ENCODE measurements around the gene CCDC134.
A peak's percentile ranks its signal among the peaks of the same experiment; 100 is the strongest.

Gene CCDC134

GRCh38 chr22:41775338-41775737 is 25.1 kb upstream of the CCDC134 start:
- H3K9me3 ChIP-seq (ENCODE audit: control insufficient read depth, insufficient read depth, low read length): no peaks in the 10 kb centered on the region
- H3K4me1 ChIP-seq (ENCODE audit: control insufficient read depth, insufficient read depth, low read length): no peaks in the 10 kb centered on the region
- no peak overlapping the region for H3K9ac ChIP-seq (ENCODE audit: low read depth, low read length)
- H3K36me3 ChIP-seq (ENCODE audit: control insufficient read depth, insufficient read depth, low read length): no peaks in the 10 kb centered on the region
- H3K27me3 ChIP-seq (ENCODE audit: control insufficient read depth, insufficient read depth, low read length): no peaks in the 10 kb centered on the region
- no peak overlapping the region for H3K4me3 ChIP-seq (ENCODE audit: low read depth, low read length)

DNA sequence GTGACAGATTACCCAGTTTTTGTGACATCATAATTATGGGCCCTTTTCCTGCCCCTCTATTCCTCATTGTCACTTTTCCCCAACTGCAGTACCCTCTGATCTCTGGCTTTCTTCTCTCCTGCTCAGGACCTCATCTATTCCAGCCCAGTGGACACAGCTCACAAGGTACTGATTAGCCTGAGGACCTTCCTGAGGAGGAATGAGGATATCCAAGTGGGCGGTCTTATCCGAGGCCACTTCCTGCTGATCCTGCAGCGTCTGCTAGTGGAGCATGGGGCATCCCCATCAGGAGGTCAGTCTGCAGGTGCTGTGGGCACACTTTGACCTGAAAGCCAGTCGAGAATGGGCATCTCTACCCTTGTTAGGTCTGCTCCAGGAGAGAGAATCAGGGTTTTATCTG is 24.5 kb upstream of the CCDC134 start:
- no peaks in the 10 kb centered on the region for H3K36me3 ChIP-seq (ENCODE audit: control insufficient read depth, insufficient read depth, low read length)
- no peaks in the 10 kb centered on the region for H3K27me3 ChIP-seq (ENCODE audit: control insufficient read depth, insufficient read depth, low read length)
- no peak overlapping the region for H3K4me3 ChIP-seq (ENCODE audit: low read depth, low read length)
- H3K9me3 ChIP-seq (ENCODE audit: control insufficient read depth, insufficient read depth, low read length): no peaks in the 10 kb centered on the region
- H3K9ac ChIP-seq (ENCODE audit: low read depth, low read length): peak overlapping the region; percentile 28
- no peaks in the 10 kb centered on the region for H3K4me1 ChIP-seq (ENCODE audit: control insufficient read depth, insufficient read depth, low read length)

GRCh38 chr22:41776381-41776780 is 24.1 kb upstream of the CCDC134 start:
- Histone ChIP-seq H3K27me3 (ENCODE audit: control insufficient read depth, insufficient read depth, low read length) (no peaks in the 10 kb centered on the region), H3K9ac (ENCODE audit: low read depth, low read length) (peak overlapping the region; percentile 28), H3K4me3 (ENCODE audit: low read depth, low read length) (no peak overlapping the region), H3K4me1 (ENCODE audit: control insufficient read depth, insufficient read depth, low read length) (no peaks in the 10 kb centered on the region), H3K9me3 (ENCODE audit: control insufficient read depth, insufficient read depth, low read length) (no peaks in the 10 kb centered on the region), H3K36me3 (ENCODE audit: control insufficient read depth, insufficient read depth, low read length) (no peaks in the 10 kb centered on the region)

GRCh38 chr22:41777749-41778425 is 22.6 kb upstream of the CCDC134 start:
- Histone ChIP-seq H3K4me1 (ENCODE audit: control insufficient read depth, insufficient read depth, low read length) (no peaks in the 10 kb centered on the region), H3K9ac (ENCODE audit: low read depth, low read length) (no peak overlapping the region), H3K36me3 (ENCODE audit: control insufficient read depth, insufficient read depth, low read length) (no peaks in the 10 kb centered on the region), H3K9me3 (ENCODE audit: control insufficient read depth, insufficient read depth, low read length) (no peaks in the 10 kb centered on the region), H3K27me3 (ENCODE audit: control insufficient read depth, insufficient read depth, low read length) (no peaks in the 10 kb centered on the region), H3K4me3 (ENCODE audit: low read depth, low read length) (no peak overlapping the region)

DNA sequence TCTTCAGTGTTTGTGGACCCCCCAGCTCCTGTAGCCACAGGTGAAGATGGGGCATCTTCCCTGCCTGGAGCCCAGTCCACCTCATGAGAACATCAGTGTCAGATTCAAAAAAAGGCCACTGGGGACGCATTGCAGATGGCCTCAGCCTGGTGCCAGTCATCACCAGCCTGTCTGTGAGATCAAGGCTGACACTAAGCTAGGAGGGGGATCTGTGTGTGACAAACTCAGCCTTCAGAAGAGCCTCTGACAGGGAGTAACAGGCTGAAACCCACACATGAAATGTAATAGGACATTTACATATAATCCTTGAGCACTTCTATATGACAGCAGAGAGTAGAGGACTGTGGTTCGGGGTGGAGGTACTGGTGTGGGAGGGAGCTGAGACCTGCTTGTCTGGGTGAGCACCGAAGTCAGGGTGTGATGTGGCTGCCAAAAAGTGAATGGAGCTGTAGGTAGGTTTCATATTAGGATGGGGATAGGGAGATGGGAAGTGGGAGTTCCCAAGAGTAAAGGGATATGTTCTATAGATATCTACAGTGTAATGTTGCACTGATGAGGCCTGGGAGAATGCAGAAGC is 20.5 kb upstream of the CCDC134 start:
- no peaks in the 10 kb centered on the region for H3K4me1 ChIP-seq (ENCODE audit: control insufficient read depth, insufficient read depth, low read length)
- H3K36me3 ChIP-seq (ENCODE audit: control insufficient read depth, insufficient read depth, low read length): no peaks in the 10 kb centered on the region
- no peaks in the 10 kb centered on the region for H3K9me3 ChIP-seq (ENCODE audit: control insufficient read depth, insufficient read depth, low read length)
- no peak overlapping the region for H3K9ac ChIP-seq (ENCODE audit: low read depth, low read length)
- no peak overlapping the region for H3K4me3 ChIP-seq (ENCODE audit: low read depth, low read length)
- no peaks in the 10 kb centered on the region for H3K27me3 ChIP-seq (ENCODE audit: control insufficient read depth, insufficient read depth, low read length)

- Histone ChIP-seq H3K36me3 (ENCODE audit: control insufficient read depth, insufficient read depth, low read length) (no peaks in the 10 kb centered on the region), H3K9ac (ENCODE audit: low read depth, low read length) (no peak overlapping the region), H3K4me3 (ENCODE audit: low read depth, low read length) (no peak overlapping the region), H3K9me3 (ENCODE audit: control insufficient read depth, insufficient read depth, low read length) (no peaks in the 10 kb centered on the region), H3K27me3 (ENCODE audit: control insufficient read depth, insufficient read depth, low read length) (no peaks in the 10 kb centered on the region), H3K4me1 (ENCODE audit: control insufficient read depth, insufficient read depth, low read length) (no peaks in the 10 kb centered on the region)
Measured at GRCh38 chr22:41780746-41781505, 19.6 kb upstream of the CCDC134 start.

- Histone ChIP-seq H3K4me3 (ENCODE audit: low read depth, low read length) (no peak overlapping the region), H3K4me1 (ENCODE audit: control insufficient read depth, insufficient read depth, low read length) (no peaks in the 10 kb centered on the region), H3K36me3 (ENCODE audit: control insufficient read depth, insufficient read depth, low read length) (no peaks in the 10 kb centered on the region), H3K9ac (ENCODE audit: low read depth, low read length) (no peak overlapping the region), H3K9me3 (ENCODE audit: control insufficient read depth, insufficient read depth, low read length) (no peaks in the 10 kb centered on the region), H3K27me3 (ENCODE audit: control insufficient read depth, insufficient read depth, low read length) (no peaks in the 10 kb centered on the region)
Measured at GRCh38 chr22:41781507-41781906, 19.0 kb upstream of the CCDC134 start.

- H3K27me3 ChIP-seq (ENCODE audit: control insufficient read depth, insufficient read depth, low read length): no peaks in the 10 kb centered on the region
- H3K36me3 ChIP-seq (ENCODE audit: control insufficient read depth, insufficient read depth, low read length): no peaks in the 10 kb centered on the region
- no peak overlapping the region for H3K4me3 ChIP-seq (ENCODE audit: low read depth, low read length)
- H3K9ac ChIP-seq (ENCODE audit: low read depth, low read length): no peak overlapping the region
- H3K4me1 ChIP-seq (ENCODE audit: control insufficient read depth, insufficient read depth, low read length): no peaks in the 10 kb centered on the region
- H3K9me3 ChIP-seq (ENCODE audit: control insufficient read depth, insufficient read depth, low read length): no peaks in the 10 kb centered on the region
Measured at GRCh38 chr22:41782316-41782715, 18.2 kb upstream of the CCDC134 start.

GRCh38 chr22:41782751-41783150 is 17.7 kb upstream of the CCDC134 start:
- no peak overlapping the region for H3K4me3 ChIP-seq (ENCODE audit: low read depth, low read length)
- H3K4me1 ChIP-seq (ENCODE audit: control insufficient read depth, insufficient read depth, low read length): no peaks in the 10 kb centered on the region
- H3K9ac ChIP-seq (ENCODE audit: low read depth, low read length): no peak overlapping the region
- H3K27me3 ChIP-seq (ENCODE audit: control insufficient read depth, insufficient read depth, low read length): no peaks in the 10 kb centered on the region
- no peaks in the 10 kb centered on the region for H3K36me3 ChIP-seq (ENCODE audit: control insufficient read depth, insufficient read depth, low read length)
- H3K9me3 ChIP-seq (ENCODE audit: control insufficient read depth, insufficient read depth, low read length): no peaks in the 10 kb centered on the region

- no peak overlapping the region for H3K4me3 ChIP-seq (ENCODE audit: low read depth, low read length)
- no peaks in the 10 kb centered on the region for H3K27me3 ChIP-seq (ENCODE audit: control insufficient read depth, insufficient read depth, low read length)
- no peaks in the 10 kb centered on the region for H3K9me3 ChIP-seq (ENCODE audit: control insufficient read depth, insufficient read depth, low read length)
- H3K36me3 ChIP-seq (ENCODE audit: control insufficient read depth, insufficient read depth, low read length): no peaks in the 10 kb centered on the region
- H3K9ac ChIP-seq (ENCODE audit: low read depth, low read length): no peak overlapping the region
- no peaks in the 10 kb centered on the region for H3K4me1 ChIP-seq (ENCODE audit: control insufficient read depth, insufficient read depth, low read length)
Measured at GRCh38 chr22:41787331-41787730, 13.1 kb upstream of the CCDC134 start.

- no peaks in the 10 kb centered on the region for H3K4me1 ChIP-seq (ENCODE audit: control insufficient read depth, insufficient read depth, low read length)
Measured at GRCh38 chr22:41793871-41794270, 6.6 kb upstream of the CCDC134 start.

DNA sequence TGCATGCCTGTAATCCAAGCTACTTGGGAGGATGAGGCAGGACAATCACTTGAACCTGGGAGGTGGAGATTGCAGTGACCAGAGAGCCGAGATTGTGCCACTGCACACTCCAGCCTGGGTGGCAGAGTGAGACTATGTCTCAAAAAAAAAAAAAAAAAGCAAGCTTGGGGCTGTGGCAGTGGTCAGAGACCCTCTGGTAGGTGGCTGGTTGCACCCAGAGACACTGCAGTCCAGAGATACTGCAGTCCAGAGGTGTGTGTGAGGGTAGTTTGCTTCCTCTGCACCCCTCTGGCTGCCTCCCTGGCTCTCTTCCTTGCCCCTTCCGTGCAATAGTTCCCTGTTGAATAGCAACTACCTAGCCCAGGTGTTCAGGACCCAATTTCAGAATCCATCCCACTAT is 1.7 kb upstream of the CCDC134 start:
- no peak overlapping the region for H3K9ac ChIP-seq (ENCODE audit: low read depth, low read length)

More at GRCh38 chr22:41793871-41794270, 6.6 kb upstream of the CCDC134 start:
- Histone ChIP-seq H3K9ac (ENCODE audit: low read depth, low read length) (no peak overlapping the region), H3K36me3 (ENCODE audit: control insufficient read depth, insufficient read depth, low read length) (no peaks in the 10 kb centered on the region), H3K27me3 (ENCODE audit: control insufficient read depth, insufficient read depth, low read length) (no peaks in the 10 kb centered on the region), H3K4me3 (ENCODE audit: low read depth, low read length) (no peak overlapping the region), H3K9me3 (ENCODE audit: control insufficient read depth, insufficient read depth, low read length) (no peaks in the 10 kb centered on the region)

More for the DNA sequence above, 1.7 kb upstream of the CCDC134 start:
- Histone ChIP-seq H3K9me3 (ENCODE audit: control insufficient read depth, insufficient read depth, low read length) (no peaks in the 10 kb centered on the region), H3K36me3 (ENCODE audit: control insufficient read depth, insufficient read depth, low read length) (peaks cover 2% of the 10 kb centered on the region), H3K27me3 (ENCODE audit: control insufficient read depth, insufficient read depth, low read length) (no peaks in the 10 kb centered on the region), H3K4me3 (ENCODE audit: low read depth, low read length) (no peak overlapping the region), H3K4me1 (ENCODE audit: control insufficient read depth, insufficient read depth, low read length) (peaks cover 6% of the 10 kb centered on the region)

Data from iPS-15b (cell line).